ENCODE measurements around the gene GALNT17.
"Not testable (repeated sequence)": the region's sequence is repeated elsewhere in the genome, so short reads cannot be mapped to it uniquely, and the experiment has no call there.

GALNT17 gene

GRCh38 chr7:71171476-71171875 is 39.5 kb downstream of the GALNT17 start:
- DNase-seq, result no peak

- no peak for DNase-seq
Observed at GRCh38 chr7:71173955-71174354, 42.0 kb downstream of the GALNT17 start.

GRCh38 chr7:71182438-71182935 is 50.5 kb downstream of the GALNT17 start:
- DNase-seq, result no peak

- no peak for DNase-seq
Observed at GRCh38 chr7:71184136-71184535, 52.2 kb downstream of the GALNT17 start.

GRCh38 chr7:71184609-71185008 is 52.7 kb downstream of the GALNT17 start:
- DNase-seq, result no peak

- no peak for DNase-seq
Observed at GRCh38 chr7:71186535-71187057, 54.7 kb downstream of the GALNT17 start.

GRCh38 chr7:71191771-71192170 is 59.8 kb downstream of the GALNT17 start:
- no peak for DNase-seq

GRCh38 chr7:71193099-71193810 is 61.3 kb downstream of the GALNT17 start:
- DNase-seq, result no peak

- no peak for DNase-seq
Observed at GRCh38 chr7:71198391-71198790, 66.4 kb downstream of the GALNT17 start.

GRCh38 chr7:71198887-71199286 is 66.9 kb downstream of the GALNT17 start:
- no peak for DNase-seq

- no peak for DNase-seq
Observed at GRCh38 chr7:71206184-71206583, 74.2 kb downstream of the GALNT17 start.

GRCh38 chr7:71208881-71209280 is 76.9 kb downstream of the GALNT17 start:
- DNase-seq, result no peak

GRCh38 chr7:71209484-71209883 is 77.5 kb downstream of the GALNT17 start:
- not testable (repeated sequence) for DNase-seq

- no peak for DNase-seq
Observed at GRCh38 chr7:71210220-71210619, 78.3 kb downstream of the GALNT17 start.

GRCh38 chr7:71212433-71212832 is 80.5 kb downstream of the GALNT17 start:
- not testable (repeated sequence) for DNase-seq

- no peak for DNase-seq
Observed at GRCh38 chr7:71216211-71216610, 84.3 kb downstream of the GALNT17 start.

GRCh38 chr7:71220210-71220695 is 88.3 kb downstream of the GALNT17 start:
- DNase-seq, result no peak

GRCh38 chr7:71221049-71221448 is 89.1 kb downstream of the GALNT17 start:
- DNase-seq, result no peak

- no peak for DNase-seq
Observed at GRCh38 chr7:71221549-71221948, 89.6 kb downstream of the GALNT17 start.

- no peak for DNase-seq
Observed at GRCh38 chr7:71227126-71227525, 95.2 kb downstream of the GALNT17 start.

GRCh38 chr7:71229148-71229547 is 97.2 kb downstream of the GALNT17 start:
- no peak for DNase-seq

- DNase-seq, result no peak
Observed at GRCh38 chr7:71229699-71230098, 97.8 kb downstream of the GALNT17 start.

- DNase-seq, result no peak
Observed at GRCh38 chr7:71235253-71235652, 103.3 kb downstream of the GALNT17 start.

All from suppressor macrophage (primary cell).